Measurements from ENCODE around the gene NRCAM. TPM values are rescaled to one million over a fixed set of nuclear protein-coding genes. Genes with fewer than 3 reads are reported as not detected.
A peak's percentile ranks its signal among the peaks of the same experiment; 100 is the strongest.

Gene NRCAM
- total RNA-seq, 2 experiments from 2014 or later: 0.60 to 1.0 TPM

- intact Hi-C loops (cut with DNase I, micrococcal nuclease): loop anchor here in 1 of 2 experiments (5.0 kb wide), 1 partner anchor 41 kb away; no protein-coding TSS in a partner anchor
- H3K27me3 Mint-ChIP-seq: peaks cover 36% of the 10 kb centered on the region
Observed at GRCh38 chr7:108457871-108458270, 1.6 kb upstream of the NRCAM start.

DNA sequence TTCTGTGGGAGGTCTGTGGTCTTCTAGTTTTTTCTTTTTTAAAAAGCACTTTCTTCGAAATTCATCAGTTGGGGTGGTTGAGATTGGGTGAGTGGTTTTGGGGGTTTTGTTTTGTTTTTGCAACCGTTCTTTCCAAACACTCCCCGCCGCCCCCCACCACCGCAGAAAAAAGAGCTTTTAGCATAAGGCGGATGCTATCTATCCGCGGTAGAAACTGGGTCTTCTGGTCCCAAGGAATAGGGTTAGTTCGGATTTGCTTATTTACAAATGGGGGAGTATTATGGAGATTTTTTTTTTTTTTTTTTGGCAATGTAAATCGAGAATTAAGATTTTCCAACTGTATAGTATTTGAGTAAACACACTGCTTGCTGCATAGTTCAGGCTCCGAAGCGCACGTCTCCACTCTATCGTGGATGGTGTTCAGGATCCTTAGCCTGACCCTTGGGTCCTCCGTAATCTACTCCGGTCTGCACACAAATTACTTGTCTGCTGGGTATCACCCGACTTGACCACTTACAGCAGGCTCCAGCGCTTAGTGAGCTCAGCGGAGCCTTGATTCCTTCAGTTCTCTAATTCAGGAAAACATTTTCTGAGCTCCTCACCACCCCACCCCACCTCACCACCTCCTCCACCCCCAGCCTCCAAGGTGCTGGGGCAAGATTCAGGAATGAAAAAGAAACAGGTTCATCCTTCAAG, 757 bp upstream of the NRCAM start:
- H3K9me3 Mint-ChIP-seq (ENCODE audit: low read depth): no peaks in the 10 kb centered on the region
- peaks cover 42% of the 10 kb centered on the region for H3K27me3 Mint-ChIP-seq
- intact Hi-C loops (cut with DNase I, micrococcal nuclease): loop anchor here in 1 of 2 experiments (5.0 kb wide), 1 partner anchor 40 kb away; no protein-coding TSS in a partner anchor
- ChIA-PET CTCF (interaction anchor here (0.6 to 1.0 kb wide), 3 partner anchors 14 to 495 kb away, joined by 3 to 4 read pairs (median 3); no protein-coding TSS in a partner anchor), POLR2A (no interaction called here)
- no peaks in the 10 kb centered on the region for H3K36me3 Mint-ChIP-seq (ENCODE audit: low read depth)
- DNase-seq: no peak
- H3K4me1 Mint-ChIP-seq: peaks cover 26% of the 10 kb centered on the region
- peak overlapping the region; percentile 57 for H3K4me3 Mint-ChIP-seq
- no peak overlapping the region for H3K27ac Mint-ChIP-seq
- no peak for ATAC-seq

More at GRCh38 chr7:108457871-108458270, 1.6 kb upstream of the NRCAM start:
- Mint-ChIP-seq H3K9me3 (ENCODE audit: low read depth) (no peaks in the 10 kb centered on the region), H3K27ac (no peak overlapping the region), H3K4me3 (no peak overlapping the region), H3K4me1 (peaks cover 30% of the 10 kb centered on the region), H3K36me3 (ENCODE audit: low read depth) (no peaks in the 10 kb centered on the region)
- DNase-seq: no peak
- ChIA-PET POLR2A (no interaction called here), CTCF (no interaction called here)
- ATAC-seq: no peak

DNA sequence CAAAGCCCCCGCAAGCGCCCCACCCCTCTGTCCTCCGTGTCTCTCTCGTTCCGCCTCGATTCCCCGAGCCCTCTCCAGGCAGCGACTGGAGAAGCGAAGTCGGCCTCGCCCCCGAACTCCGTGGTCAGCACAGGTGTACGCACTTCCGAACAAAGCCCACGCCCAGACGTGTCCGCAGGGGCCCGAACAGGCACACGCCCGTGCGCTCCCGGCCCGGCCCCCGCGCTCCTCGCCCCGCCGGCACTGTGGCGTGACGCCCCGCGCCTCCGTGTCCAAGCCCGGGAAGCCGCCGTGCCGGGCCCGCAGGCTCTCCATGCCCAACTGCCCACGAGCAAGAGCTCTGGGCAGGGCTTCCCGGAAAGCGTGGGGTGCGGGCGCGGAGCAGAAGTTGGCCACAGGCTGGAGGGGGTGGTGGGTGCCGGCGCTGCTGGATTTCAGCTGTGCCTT, 662 bp downstream of the NRCAM start:
- no peaks in the 10 kb centered on the region for H3K36me3 Mint-ChIP-seq (ENCODE audit: low read depth)
- no peaks in the 10 kb centered on the region for H3K9me3 Mint-ChIP-seq (ENCODE audit: low read depth)
- ATAC-seq: peak; percentile 8
- POLR2A ChIA-PET: no interaction called here
- intact Hi-C loops (cut with DNase I, micrococcal nuclease): loop anchor here in 1 of 2 experiments (5.0 kb wide), 1 partner anchor 38 kb away; no protein-coding TSS in a partner anchor
- CTCF ChIA-PET: interaction anchor here (0.6 to 1.2 kb wide), 2 partner anchors 32 to 1398 kb away, joined by 3 read pairs; no protein-coding TSS in a partner anchor
- H3K4me1 Mint-ChIP-seq: peaks cover 20% of the 10 kb centered on the region
- no peak overlapping the region for H3K27ac Mint-ChIP-seq
- H3K27me3 Mint-ChIP-seq: peaks cover 44% of the 10 kb centered on the region
- DNase-seq: peak; percentile 22
- H3K4me3 Mint-ChIP-seq: peak overlapping the region; percentile 67

GRCh38 chr7:108454674-108455550, 1.3 kb downstream of the NRCAM start:
- peaks cover 18% of the 10 kb centered on the region for H3K4me1 Mint-ChIP-seq
- DNase-seq (peak; percentile 54), ATAC-seq (peak; percentile 51)
- H3K36me3 Mint-ChIP-seq (ENCODE audit: low read depth): no peaks in the 10 kb centered on the region
- CTCF ChIA-PET: interaction anchor here (0.6 to 0.7 kb wide), 2 partner anchors 260 to 1397 kb away, joined by 3 read pairs; no protein-coding TSS in a partner anchor
- POLR2A ChIA-PET: no interaction called here
- H3K27me3 Mint-ChIP-seq: peaks cover 44% of the 10 kb centered on the region
- peak overlapping the region; percentile 67 for H3K4me3 Mint-ChIP-seq
- intact Hi-C loops (cut with DNase I, micrococcal nuclease): loop anchor here in 1 of 2 experiments (5.0 kb wide), 1 partner anchor 38 kb away; no protein-coding TSS in a partner anchor
- no peaks in the 10 kb centered on the region for H3K9me3 Mint-ChIP-seq (ENCODE audit: low read depth)
- H3K27ac Mint-ChIP-seq: no peak overlapping the region

DNA sequence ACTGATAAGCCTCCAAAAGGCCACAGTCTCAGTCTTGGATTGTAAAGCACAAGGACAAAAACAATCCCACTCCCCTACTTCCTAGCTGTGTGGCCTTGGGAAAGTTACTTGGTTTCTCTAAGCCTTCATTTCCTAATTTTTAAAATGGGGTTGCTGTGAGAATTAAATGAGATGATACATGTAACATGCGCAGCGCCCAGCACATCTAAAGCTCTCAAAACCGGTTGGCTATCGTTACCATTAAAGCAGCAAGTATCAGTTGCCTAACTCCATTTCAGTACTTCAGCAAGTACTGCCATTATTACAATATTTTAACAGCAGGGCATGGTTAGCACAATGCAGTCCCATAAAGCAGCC, 1.9 kb downstream of the NRCAM start:
- POLR2A ChIA-PET: no interaction called here
- ATAC-seq: no peak
- intact Hi-C loops (cut with DNase I, micrococcal nuclease): no loop called here
- no peaks in the 10 kb centered on the region for H3K9me3 Mint-ChIP-seq (ENCODE audit: low read depth)
- DNase-seq: no peak
- no peaks in the 10 kb centered on the region for H3K36me3 Mint-ChIP-seq (ENCODE audit: low read depth)
- peaks cover 17% of the 10 kb centered on the region for H3K4me1 Mint-ChIP-seq
- peak overlapping the region; percentile 64 for H3K4me3 Mint-ChIP-seq
- no peak overlapping the region for H3K27ac Mint-ChIP-seq
- peaks cover 45% of the 10 kb centered on the region for H3K27me3 Mint-ChIP-seq
- CTCF ChIA-PET: interaction anchor here (0.7 to 2.5 kb wide), 2 partner anchors 43 to 260 kb away, joined by 3 to 8 read pairs; no protein-coding TSS in a partner anchor

DNA sequence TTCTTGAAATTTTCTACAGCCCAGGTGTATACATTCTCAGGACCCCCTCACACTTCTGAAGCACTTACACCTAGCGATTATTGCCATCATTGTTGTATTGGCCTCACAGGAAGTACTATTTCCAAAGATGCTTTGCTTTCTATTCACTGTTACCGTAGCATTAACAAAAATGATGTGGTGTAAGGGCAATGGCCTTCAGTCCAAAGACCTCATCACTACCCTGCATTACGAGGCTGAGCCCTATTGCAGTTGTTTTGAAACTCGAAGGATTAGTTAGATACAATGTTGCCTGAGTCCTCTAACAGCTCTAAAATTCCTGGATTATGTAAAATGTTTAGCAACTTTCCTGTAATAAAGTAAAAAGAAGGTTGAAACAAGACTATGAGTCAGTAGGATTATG, 2.9 kb downstream of the NRCAM start:
- H3K9me3 Mint-ChIP-seq (ENCODE audit: low read depth): no peaks in the 10 kb centered on the region
- H3K4me3 Mint-ChIP-seq: no peak overlapping the region
- intact Hi-C loops (cut with DNase I, micrococcal nuclease): no loop called here
- ChIA-PET CTCF (interaction anchor here (0.9 to 2.5 kb wide), 6 partner anchors 12 to 269 kb away, joined by 3 to 10 read pairs (median 4); no protein-coding TSS in a partner anchor), POLR2A (no interaction called here)
- H3K4me1 Mint-ChIP-seq: peaks cover 17% of the 10 kb centered on the region
- DNase-seq (no peak), ATAC-seq (no peak)
- peaks cover 40% of the 10 kb centered on the region for H3K27me3 Mint-ChIP-seq
- H3K36me3 Mint-ChIP-seq (ENCODE audit: low read depth): no peaks in the 10 kb centered on the region
- H3K27ac Mint-ChIP-seq: no peak overlapping the region

DNA sequence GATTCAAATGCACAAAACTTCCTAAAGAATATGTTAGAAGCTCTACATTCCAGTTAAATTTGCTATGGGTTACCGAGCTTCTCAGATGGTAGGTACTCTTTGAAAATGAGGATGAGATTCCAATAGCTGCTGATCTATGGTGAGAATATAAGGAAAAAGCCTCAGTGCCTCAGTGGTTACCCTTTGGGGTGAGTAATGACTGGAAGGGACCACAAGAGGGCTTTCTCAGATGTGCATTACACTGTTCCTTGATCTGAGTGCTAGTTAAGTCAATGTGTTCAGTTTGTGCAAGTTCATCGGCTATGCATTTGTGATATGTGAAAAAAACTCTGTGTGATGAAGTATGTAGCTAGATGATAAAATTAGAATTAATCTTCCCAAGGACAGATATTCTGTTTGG, 3.5 kb downstream of the NRCAM start:
- CTCF ChIA-PET: interaction anchor here (0.6 to 2.5 kb wide), 10 partner anchors 8 to 269 kb away, joined by 3 to 10 read pairs (median 4); partner anchors contain the start of gene PNPLA8
- Mint-ChIP-seq H3K4me3 (no peak overlapping the region), H3K27me3 (peaks cover 34% of the 10 kb centered on the region), H3K36me3 (ENCODE audit: low read depth) (no peaks in the 10 kb centered on the region), H3K4me1 (peaks cover 18% of the 10 kb centered on the region), H3K9me3 (ENCODE audit: low read depth) (no peaks in the 10 kb centered on the region), H3K27ac (no peak overlapping the region)
- intact Hi-C loops (cut with DNase I, micrococcal nuclease): loop anchor here in 1 of 2 experiments (1.0 kb wide), 1 partner anchor 45 kb away; no protein-coding TSS in a partner anchor
- POLR2A ChIA-PET: no interaction called here
- ATAC-seq: no peak
- DNase-seq: no peak

- Mint-ChIP-seq H3K4me1 (peaks cover 10% of the 10 kb centered on the region), H3K9me3 (ENCODE audit: low read depth) (no peaks in the 10 kb centered on the region), H3K27me3 (peaks cover 23% of the 10 kb centered on the region), H3K27ac (no peak overlapping the region), H3K36me3 (ENCODE audit: low read depth) (no peaks in the 10 kb centered on the region), H3K4me3 (no peak overlapping the region)
- DNase-seq (no peak), ATAC-seq (peak; percentile 2)
- ChIA-PET CTCF (no interaction called here), POLR2A (no interaction called here)
- intact Hi-C loops (cut with DNase I, micrococcal nuclease): no loop called here
Observed at GRCh38 chr7:108451296-108451848, 4.9 kb downstream of the NRCAM start.

GRCh38 chr7:108450160-108450559, 6.1 kb downstream of the NRCAM start:
- ChIA-PET CTCF (no interaction called here), POLR2A (no interaction called here)
- Mint-ChIP-seq H3K9me3 (ENCODE audit: low read depth) (no peaks in the 10 kb centered on the region), H3K27me3 (peaks cover 23% of the 10 kb centered on the region), H3K27ac (no peak overlapping the region), H3K36me3 (ENCODE audit: low read depth) (no peaks in the 10 kb centered on the region), H3K4me3 (no peak overlapping the region), H3K4me1 (peaks cover 10% of the 10 kb centered on the region)
- no peak for ATAC-seq
- DNase-seq: no peak
- intact Hi-C loops (cut with DNase I, micrococcal nuclease): no loop called here

DNA sequence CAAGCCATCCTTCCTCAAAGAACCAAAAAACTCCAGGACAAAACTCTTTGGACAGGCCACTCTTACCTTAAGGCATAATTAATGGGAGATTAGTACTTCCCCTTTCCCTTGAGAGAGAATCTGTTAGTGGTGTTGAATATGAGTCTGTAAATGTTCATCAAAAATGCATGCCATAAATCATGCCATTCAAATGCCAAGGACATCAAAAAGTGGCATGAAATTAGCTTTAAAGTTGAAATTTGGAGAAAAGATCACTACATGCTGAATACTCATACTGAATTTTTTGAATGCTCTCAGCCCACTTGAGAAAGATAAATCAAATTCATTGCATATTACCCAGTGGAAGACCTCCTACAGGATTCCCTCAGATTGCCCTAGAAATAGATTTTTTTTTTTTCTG, 6.7 kb downstream of the NRCAM start:
- CTCF ChIA-PET: no interaction called here
- POLR2A ChIA-PET: no interaction called here
- no peak for DNase-seq
- Mint-ChIP-seq H3K4me3 (no peak overlapping the region), H3K9me3 (ENCODE audit: low read depth) (no peaks in the 10 kb centered on the region), H3K27me3 (peaks cover 20% of the 10 kb centered on the region), H3K4me1 (peaks cover 8% of the 10 kb centered on the region), H3K36me3 (ENCODE audit: low read depth) (no peaks in the 10 kb centered on the region), H3K27ac (no peak overlapping the region)
- ATAC-seq: no peak
- intact Hi-C loops (cut with DNase I, micrococcal nuclease): no loop called here

Measured in activated CD4-positive, alpha-beta T cell treated with anti-CD3 and anti-CD28 coated beads for 36 hours (primary cell).